Measurements from ENCODE around the gene ZNF75A.
A peak's percentile ranks its signal among the peaks of the same experiment; 100 is the strongest.

The ZNF75A gene

DNA sequence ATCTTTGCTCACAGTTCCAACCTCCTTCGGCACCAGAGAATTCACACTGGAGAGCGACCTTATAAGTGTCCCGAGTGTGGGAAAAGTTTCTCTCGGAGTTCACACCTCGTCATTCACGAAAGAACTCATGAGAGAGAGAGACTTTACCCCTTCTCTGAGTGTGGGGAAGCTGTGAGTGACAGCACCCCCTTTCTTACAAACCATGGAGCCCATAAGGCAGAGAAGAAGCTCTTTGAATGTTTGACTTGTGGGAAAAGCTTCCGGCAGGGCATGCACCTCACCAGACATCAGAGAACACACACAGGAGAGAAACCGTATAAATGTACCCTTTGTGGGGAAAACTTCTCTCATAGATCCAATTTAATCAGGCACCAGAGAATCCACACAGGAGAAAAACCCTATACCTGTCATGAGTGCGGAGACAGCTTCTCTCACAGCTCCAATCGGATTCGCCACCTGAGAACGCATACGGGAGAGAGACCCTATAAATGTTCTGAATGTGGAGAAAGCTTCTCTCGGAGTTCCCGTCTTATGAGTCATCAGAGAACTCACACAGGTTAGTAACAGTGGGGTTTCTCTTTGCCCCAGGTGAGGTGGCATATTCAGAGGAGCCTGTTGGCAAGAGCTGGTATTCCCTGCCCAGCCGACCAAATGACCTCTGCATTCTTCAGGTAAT is 15.2 kb upstream of the ZNF75A start:
- no peak for DNase-seq

GRCh38 chr16:3292604-3293003 is 12.7 kb upstream of the ZNF75A start:
- no peak for DNase-seq

DNA sequence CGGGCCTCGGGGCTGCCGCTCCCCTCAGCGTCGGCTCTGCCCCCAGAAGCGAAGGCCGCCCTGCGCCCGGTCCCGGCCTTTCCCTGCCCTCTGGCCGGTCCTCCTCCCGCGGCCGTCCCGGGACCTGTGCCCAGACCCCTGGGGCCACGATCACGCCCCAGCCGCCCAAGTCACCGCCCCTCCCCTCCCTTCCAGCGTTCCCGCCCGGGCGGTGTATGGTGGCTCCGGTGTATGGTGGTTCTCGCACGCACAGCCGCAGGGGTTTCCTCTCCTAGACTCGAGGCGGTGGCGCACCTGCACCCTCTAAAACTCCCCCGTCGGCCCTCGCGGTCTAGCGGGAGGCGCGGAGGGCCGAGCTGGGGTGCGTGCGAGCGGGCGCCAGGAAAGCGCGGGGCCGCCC is 10.1 kb upstream of the ZNF75A start:
- no peak for DNase-seq

- no peak for DNase-seq
These were observed 9.5 kb upstream of the ZNF75A start for GRCh38 chr16:3295783-3296182.

GRCh38 chr16:3304370-3304769 is 927 bp upstream of the ZNF75A start:
- DNase-seq, result no peak

GRCh38 chr16:3306078-3306477 is 781 bp downstream of the ZNF75A start:
- DNase-seq, result no peak

GRCh38 chr16:3311496-3311895 is 6.2 kb downstream of the ZNF75A start:
- no peak for DNase-seq

GRCh38 chr16:3317315-3317999 is 12.2 kb downstream of the ZNF75A start:
- DNase-seq, result no peak

DNA sequence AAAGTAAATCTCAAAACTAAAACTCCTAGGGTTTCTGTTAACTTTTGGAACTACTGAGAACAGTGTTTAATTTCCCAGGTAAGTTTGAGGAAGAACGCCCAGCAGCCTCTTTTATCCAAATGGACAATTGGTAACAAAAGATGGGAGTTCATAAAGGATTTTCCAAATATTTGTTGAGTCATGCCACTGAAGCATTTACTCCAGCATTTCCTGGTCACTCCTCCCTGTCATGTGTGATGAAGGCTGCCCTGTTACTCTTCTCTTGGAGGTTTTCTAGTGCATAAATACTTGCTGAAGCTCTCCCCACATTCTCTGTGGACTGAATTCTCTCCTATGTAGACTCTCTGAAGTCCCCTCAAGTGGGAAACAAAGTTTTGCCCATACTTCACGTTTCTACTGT is 16.5 kb downstream of the ZNF75A start:
- no peak for DNase-seq

DNA sequence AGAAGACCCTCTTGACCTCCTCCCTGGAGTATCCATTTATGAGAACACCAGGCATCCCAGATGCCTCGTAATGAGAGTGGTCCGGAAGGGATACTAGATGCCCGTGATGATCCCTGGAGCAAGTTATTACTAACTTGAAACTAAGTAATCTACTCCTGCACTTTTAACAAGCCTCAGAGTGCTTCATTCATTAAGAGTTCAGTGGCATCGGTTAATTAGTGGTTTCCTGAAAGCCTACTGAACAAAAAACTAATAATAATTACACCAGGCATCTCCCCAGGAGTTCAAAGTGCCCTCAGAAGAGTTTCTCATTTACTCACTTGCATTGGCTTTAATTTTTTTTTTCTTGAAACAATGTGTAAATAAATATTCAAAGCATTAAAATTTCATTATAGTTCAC is 22.2 kb downstream of the ZNF75A start:
- DNase-seq, result no peak

GRCh38 chr16:3328104-3328503 is 22.8 kb downstream of the ZNF75A start:
- no peak for DNase-seq

DNA sequence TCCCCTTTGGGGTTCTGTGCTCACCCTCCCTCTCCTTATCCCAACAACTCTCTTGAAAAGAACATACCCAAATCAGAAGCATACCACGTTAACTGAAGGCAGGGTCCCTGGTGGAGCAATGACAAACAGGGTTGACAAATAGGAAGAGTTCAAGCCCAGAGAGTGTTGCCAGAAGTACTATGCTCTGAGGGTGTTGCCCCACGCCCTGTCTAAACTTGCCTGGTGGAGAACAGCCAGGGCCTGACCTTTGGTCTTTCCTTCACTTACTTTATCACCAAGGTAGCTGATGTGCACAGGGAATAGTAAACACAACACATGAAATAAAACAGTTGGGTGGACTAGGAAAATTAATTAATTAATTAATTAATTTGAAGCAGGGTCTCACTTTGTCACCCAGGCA is 23.3 kb downstream of the ZNF75A start:
- DNase-seq, result no peak

- no peak for DNase-seq
These were observed 40.7 kb downstream of the ZNF75A start for GRCh38 chr16:3346041-3346440.

DNA sequence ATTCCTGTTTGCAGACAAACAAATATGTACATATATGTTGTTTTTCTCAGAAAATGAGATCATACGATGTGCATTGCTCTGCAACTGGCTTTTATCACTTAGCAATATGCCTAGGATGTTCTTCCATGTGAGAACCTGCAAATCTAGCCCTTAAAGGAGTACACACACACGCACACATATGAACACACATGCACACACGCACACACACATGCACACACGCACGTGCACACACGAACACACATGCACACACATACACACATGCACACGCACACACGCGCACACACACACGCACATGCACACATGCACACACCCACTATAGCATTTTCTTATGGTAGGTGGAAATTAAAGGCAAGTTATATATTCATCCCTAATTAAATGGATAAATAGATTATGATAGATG is 42.3 kb downstream of the ZNF75A start:
- no peak for DNase-seq

DNA sequence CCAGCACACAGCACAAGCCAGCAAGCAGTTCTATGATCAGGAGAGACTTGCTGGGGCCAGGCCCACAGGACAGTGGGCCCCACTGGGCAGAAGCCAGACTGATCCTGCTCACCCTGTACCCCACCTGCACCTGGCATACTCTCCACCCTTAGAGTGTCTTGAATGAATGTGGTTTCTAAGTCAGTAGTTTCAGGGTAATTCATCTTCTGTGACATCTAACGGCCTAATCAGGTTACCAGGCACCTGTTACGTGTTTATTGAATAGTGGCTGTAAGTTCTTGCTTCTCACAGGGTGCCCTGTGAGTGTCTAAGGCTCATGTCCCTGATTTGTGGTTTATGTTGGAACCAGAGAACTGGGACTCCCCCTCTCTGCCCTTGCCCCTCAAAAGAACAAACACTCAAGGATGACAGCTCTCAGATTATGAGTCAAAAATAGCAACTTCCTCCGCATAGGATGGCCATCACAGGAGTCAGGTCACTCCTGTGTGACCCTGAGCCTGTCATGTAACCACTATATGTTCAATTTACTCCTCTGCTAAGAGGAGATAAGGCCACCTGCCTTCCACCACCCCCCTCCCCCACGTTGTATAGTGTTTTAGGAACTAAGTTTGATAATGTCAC is 43.4 kb downstream of the ZNF75A start:
- DNase-seq, result no peak

DNA sequence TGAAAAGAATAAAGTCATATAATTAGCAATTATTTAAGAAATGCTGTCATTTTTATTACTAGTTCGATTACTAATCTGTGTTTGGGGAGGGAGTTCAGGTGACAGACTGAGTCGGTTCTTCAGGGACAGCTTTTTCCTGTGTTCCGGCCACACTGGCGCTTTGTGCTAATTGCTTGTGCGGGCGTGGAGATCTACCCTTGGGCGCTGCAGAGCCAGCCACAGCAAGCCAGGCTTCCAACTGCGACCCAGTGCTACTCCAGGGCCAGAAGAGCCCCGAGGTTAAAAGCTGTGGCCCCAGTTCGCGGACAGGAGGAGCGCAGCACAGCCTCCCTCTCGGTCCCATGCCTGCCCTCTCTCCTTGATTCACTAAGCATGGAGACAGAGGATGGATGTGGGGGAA is 43.9 kb downstream of the ZNF75A start:
- no peak for DNase-seq

- DNase-seq, result no peak
These were observed 50.3 kb downstream of the ZNF75A start, which contains the start of gene OR2C1 for GRCh38 chr16:3355589-3355988. Gene OR2C1, plus strand, starts transcription at chr16:3355889. Its CDS starts 52 bp downstream, at chr16:3355941.

DNA sequence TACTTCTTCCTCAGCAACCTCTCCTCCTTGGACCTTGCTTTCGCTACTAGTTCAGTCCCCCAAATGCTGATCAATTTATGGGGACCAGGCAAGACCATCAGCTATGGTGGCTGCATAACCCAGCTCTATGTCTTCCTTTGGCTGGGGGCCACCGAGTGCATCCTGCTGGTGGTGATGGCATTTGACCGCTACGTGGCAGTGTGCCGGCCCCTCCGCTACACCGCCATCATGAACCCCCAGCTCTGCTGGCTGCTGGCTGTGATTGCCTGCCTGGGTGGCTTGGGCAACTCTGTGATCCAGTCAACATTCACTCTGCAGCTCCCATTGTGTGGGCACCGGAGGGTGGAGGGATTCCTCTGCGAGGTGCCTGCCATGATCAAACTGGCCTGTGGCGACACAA is 50.8 kb downstream of the ZNF75A start:
- DNase-seq, result no peak

GRCh38 chr16:3358871-3359270 is 53.6 kb downstream of the ZNF75A start:
- no peak for DNase-seq

DNA sequence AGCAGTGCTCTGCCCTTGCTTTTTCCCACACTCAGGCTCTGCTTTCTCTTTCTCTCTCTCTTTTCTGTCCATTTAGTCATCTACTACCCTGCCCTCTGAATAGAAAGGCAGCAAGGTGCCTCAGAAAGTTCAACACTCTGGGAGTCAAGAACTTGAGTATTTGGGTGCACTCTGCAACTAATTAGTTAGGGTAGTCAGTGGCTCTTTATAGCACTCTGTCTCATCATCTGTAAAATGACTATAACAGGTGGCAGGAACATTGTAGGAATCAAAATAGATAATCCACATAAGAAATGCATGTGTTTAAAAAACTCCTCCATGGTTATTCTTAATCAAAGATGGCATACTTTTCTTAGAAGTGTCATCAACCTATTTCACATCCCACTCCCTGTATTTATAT is 57.6 kb downstream of the ZNF75A start:
- no peak for DNase-seq

DNA sequence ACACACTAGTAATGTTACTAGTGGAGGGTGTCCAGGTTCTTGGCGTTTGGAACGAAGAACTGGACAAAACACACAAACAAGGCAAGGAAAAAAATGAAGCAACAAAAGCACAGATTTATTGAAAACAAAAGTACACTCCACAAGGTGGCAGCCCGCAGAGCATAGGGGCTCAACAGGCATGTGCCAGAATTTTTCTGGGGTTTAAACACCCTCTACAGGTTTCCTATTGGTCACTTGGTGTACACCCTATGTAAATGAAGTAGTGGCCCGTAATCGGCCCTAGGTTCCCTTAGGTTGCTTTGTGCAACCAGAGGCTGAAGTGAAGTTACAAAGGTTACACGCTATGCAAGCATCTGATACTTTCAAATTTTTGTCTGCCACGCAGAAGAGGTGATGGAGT is 58.5 kb downstream of the ZNF75A start:
- DNase-seq, result no peak

- DNase-seq, result peak; percentile 88
These were observed 59.6 kb downstream of the ZNF75A start for GRCh38 chr16:3364774-3365427.

All from activated CD4-positive, alpha-beta T cell treated with anti-CD3 and anti-CD28 coated beads, Interleukin-2, Interleukin-6, amounts not matched to agents 100 ng/mL and 50 ng/mL, durations not matched to agents 16 hours and 8 hours (primary cell).